DOHH2 (cell line): ENCODE measurements around the gene TANGO2.

Source experiments
- H3F3A ChIP-seq: fragments of 200-600 bp; sonication (generic), shearing (Covaris generic); 2 replicates; pipeline ENCODE4 v1.6.0; 2016; ENCODE audit warnings: antibody characterized with exemption, mild to moderate bottlenecking; ENCODE audit not compliant: control insufficient read depth, insufficient read depth
- H3K27ac ChIP-seq: fragments of 200-600 bp; sonication (generic); 2 replicates; pipeline ENCODE4 v1.5.1; 2014; ENCODE audit warnings: low read depth, mild to moderate bottlenecking, low read length, moderate library complexity
- H3K27me3 ChIP-seq: fragments of 200-600 bp; sonication (generic); 2 replicates; pipeline ENCODE4 v1.6.1; 2014; ENCODE audit warnings: mild to moderate bottlenecking, low read length, mixed read lengths; ENCODE audit not compliant: control insufficient read depth
- H3K36me3 ChIP-seq: fragments of 200-600 bp; sonication (generic); 2 replicates; pipeline ENCODE4 v1.6.1; 2014; ENCODE audit warnings: mild to moderate bottlenecking, low read length, moderate library complexity, mixed read lengths; ENCODE audit not compliant: control insufficient read depth
- H3K4me1 ChIP-seq: fragments of 200-600 bp; sonication (generic); 2 replicates; pipeline ENCODE4 v1.6.1; 2014; ENCODE audit warnings: mild to moderate bottlenecking, low read length, mixed read lengths; ENCODE audit not compliant: control insufficient read depth
- H3K4me2 ChIP-seq: fragments of 200-600 bp; sonication (generic); 2 replicates; pipeline ENCODE4 v1.6.0; 2014; ENCODE audit warnings: mild to moderate bottlenecking, low read length, moderate library complexity
- H3K4me3 ChIP-seq: fragments of 200-600 bp; sonication (generic); 2 replicates; pipeline ENCODE4 v1.5.1; 2014; ENCODE audit warnings: mild to moderate bottlenecking, low read length, mixed read lengths
- H3K79me2 ChIP-seq: fragments of 200-600 bp; sonication (generic); 2 replicates; pipeline ENCODE4 v1.6.1; 2014; ENCODE audit warnings: mild to moderate bottlenecking, low read length, mixed read lengths; ENCODE audit not compliant: control insufficient read depth
- H3K9me2 ChIP-seq: fragments of 200-600 bp; sonication (generic); replicated peaks from 2 replicates; pipeline ENCODE4 v1.6.1; 2014; ENCODE audit warnings: mild to moderate bottlenecking, low read length, mixed read lengths; ENCODE audit not compliant: control insufficient read depth
- H3K9me3 ChIP-seq: fragments of 200-600 bp; sonication (generic); 2 replicates; pipeline ENCODE4 v1.6.1; 2014; ENCODE audit warnings: antibody characterized with exemption, low read length, mixed read lengths; ENCODE audit not compliant: control insufficient read depth, insufficient read depth
- H4K20me1 ChIP-seq: fragments of 200-600 bp; sonication (generic); 2 replicates; pipeline ENCODE4 v1.6.0; 2014; ENCODE audit warnings: low read depth, mild to moderate bottlenecking, antibody characterized with exemption, low read length, moderate library complexity; ENCODE audit not compliant: control insufficient read depth, insufficient read depth
- EZH2phosphoT487 ChIP-seq: fragments of 200-600 bp; sonication (generic); IDR thresholded peaks from 2 replicates; pipeline ENCODE4 v1.6.1; 2017; ENCODE audit warnings: borderline replicate concordance, mild to moderate bottlenecking, antibody characterized with exemption, low read length, moderate library complexity, mixed read lengths
- TF ChIP-seq, protein P1 (sequence below): fragments of 200-600 bp; sonication (generic); IDR thresholded peaks from one replicate; pipeline ENCODE4 v1.5.1; 2014; ENCODE audit warnings: antibody characterized with exemption, mild to moderate bottlenecking, low read depth, low read length; ENCODE audit not compliant: poor library complexity, severe bottlenecking

The TANGO2 gene

DNA sequence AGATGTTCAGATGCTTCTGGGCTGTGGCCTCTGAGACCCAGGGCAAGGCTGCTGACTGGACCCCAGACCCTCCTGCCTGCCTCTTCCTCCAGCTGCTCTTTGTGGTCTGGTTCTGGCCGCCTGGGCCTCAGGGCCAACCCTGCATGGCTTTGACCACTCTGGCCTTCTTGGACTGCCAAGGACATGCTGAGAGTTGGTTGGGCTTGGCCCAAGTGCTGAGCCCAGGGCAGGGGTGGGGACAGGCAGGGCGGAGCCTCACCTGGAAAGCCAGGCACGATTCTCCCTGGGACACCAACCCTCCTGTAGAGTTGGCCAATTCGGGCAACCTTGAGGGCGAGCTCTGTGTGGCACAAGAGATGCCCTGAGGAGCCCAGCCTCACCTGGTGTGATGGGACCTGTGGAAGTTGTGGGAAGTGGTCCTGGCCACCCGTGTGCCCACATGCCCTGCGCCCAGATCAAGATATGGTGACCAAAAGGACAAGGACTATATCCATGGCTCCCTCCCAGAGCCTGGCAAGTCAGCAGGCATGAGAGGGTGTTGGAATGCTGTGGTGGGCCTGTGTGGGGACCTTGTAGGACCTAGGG lies 11.6 kb downstream of the TANGO2 start:
- Histone ChIP-seq H3K4me1 (peaks cover 66% of the 10 kb centered on the region), H3K4me2 (peak overlapping the region; percentile 65), H3K79me2 (peaks cover 60% of the 10 kb centered on the region), H3K9me2 (no peaks in the 10 kb centered on the region), H3F3A (peaks cover 8% of the 10 kb centered on the region; the same call in 1 of the 2 replicates), H3K4me3 (peak overlapping the region; percentile 42), H3K27me3 (no peaks in the 10 kb centered on the region), H3K27ac (peak overlapping the region; percentile 92), H4K20me1 (no peaks in the 10 kb centered on the region), H3K36me3 (peaks cover 23% of the 10 kb centered on the region), H3K9me3 (peaks cover 8% of the 10 kb centered on the region; the same call in 1 of the 2 replicates)
- no peak for TF ChIP-seq EZH2phosphoT487
- TF ChIP-seq, protein P1, sequence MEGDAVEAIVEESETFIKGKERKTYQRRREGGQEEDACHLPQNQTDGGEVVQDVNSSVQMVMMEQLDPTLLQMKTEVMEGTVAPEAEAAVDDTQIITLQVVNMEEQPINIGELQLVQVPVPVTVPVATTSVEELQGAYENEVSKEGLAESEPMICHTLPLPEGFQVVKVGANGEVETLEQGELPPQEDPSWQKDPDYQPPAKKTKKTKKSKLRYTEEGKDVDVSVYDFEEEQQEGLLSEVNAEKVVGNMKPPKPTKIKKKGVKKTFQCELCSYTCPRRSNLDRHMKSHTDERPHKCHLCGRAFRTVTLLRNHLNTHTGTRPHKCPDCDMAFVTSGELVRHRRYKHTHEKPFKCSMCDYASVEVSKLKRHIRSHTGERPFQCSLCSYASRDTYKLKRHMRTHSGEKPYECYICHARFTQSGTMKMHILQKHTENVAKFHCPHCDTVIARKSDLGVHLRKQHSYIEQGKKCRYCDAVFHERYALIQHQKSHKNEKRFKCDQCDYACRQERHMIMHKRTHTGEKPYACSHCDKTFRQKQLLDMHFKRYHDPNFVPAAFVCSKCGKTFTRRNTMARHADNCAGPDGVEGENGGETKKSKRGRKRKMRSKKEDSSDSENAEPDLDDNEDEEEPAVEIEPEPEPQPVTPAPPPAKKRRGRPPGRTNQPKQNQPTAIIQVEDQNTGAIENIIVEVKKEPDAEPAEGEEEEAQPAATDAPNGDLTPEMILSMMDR: no peak

DNA sequence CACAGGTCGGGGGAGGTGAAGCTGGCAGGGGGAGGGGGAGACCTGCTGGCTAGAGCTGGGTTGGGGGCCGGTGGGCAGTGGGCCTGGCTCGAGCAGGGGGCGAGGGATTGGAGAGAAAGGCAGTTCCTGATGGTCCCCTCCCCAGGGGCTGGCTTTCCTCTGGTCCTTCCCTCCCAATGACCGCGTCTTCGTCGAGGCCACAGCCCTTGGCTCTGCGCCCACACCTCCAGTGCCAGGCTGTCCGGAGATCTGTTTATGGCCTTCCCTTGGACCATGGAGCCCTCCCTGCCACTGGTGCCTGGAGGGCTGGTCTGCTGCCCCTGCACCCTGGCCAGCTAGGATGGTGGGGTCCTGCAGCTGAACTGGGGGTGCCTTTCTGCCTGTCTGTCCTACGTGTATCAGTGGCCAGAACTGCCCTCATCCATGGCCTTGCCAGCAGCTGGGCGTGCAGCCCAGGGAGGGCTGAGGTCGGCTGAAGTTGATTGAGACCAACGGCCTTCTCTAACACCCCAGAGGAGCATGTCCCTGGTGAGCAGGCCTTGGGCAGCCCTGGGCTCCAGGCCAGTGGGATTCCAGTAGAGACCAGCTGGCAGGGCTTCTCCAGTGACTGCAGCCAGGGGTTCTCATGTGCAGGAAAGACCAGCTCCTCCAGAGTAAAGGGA lies 12.3 kb downstream of the TANGO2 start:
- peak overlapping the region; percentile 92 for H3K27ac ChIP-seq
- H3K4me3 ChIP-seq: peak overlapping the region; percentile 48
- peak overlapping the region; percentile 65 for H3K4me2 ChIP-seq
- peaks cover 73% of the 10 kb centered on the region for H3K4me1 ChIP-seq
- H3K27me3 ChIP-seq: no peaks in the 10 kb centered on the region
- peaks cover 26% of the 10 kb centered on the region for H3K36me3 ChIP-seq
- H3F3A ChIP-seq: peaks cover 8% of the 10 kb centered on the region; the same call in 1 of the 2 replicates
- TF ChIP-seq EZH2phosphoT487: no peak
- TF ChIP-seq, protein P1: no peak
- H4K20me1 ChIP-seq: no peaks in the 10 kb centered on the region
- peaks cover 8% of the 10 kb centered on the region; the same call in 1 of the 2 replicates for H3K9me3 ChIP-seq
- H3K79me2 ChIP-seq: peaks cover 58% of the 10 kb centered on the region
- no peaks in the 10 kb centered on the region for H3K9me2 ChIP-seq

DNA sequence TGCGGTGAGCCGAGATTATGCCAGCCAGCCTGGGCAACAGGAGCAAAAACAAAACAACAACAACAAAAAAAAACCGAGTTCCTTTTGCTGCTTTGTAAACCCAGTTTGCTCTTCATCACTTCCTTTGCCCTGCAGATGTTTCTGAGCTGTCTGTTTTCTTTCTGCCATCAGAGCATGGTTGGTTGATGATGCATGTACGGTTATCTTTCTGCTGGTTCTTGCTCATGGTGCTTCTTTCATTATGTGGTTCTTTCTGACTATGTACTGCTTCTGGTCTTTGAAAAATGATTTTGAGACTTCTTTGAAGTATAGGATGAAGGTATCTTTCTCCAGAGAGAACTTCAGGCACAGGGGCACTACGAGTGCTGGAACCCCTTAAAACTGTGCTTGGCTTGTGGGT lies 13.2 kb downstream of the TANGO2 start:
- H3K27me3 ChIP-seq: no peaks in the 10 kb centered on the region
- peaks cover 51% of the 10 kb centered on the region for H3K79me2 ChIP-seq
- peak overlapping the region; percentile 65 for H3K4me2 ChIP-seq
- peaks cover 8% of the 10 kb centered on the region; the same call in 1 of the 2 replicates for H3K9me3 ChIP-seq
- peaks cover 30% of the 10 kb centered on the region for H3K36me3 ChIP-seq
- H3K9me2 ChIP-seq: no peaks in the 10 kb centered on the region
- peak overlapping the region; percentile 92 for H3K27ac ChIP-seq
- no peak for TF ChIP-seq EZH2phosphoT487
- TF ChIP-seq, protein P1: no peak
- H3K4me1 ChIP-seq: peaks cover 76% of the 10 kb centered on the region
- H4K20me1 ChIP-seq: no peaks in the 10 kb centered on the region
- peak overlapping the region; percentile 48 for H3K4me3 ChIP-seq
- H3F3A ChIP-seq: peaks cover 8% of the 10 kb centered on the region; the same call in 1 of the 2 replicates
